IPS DF 4.7 (cell line): ENCODE data around the gene HOXA10.

Source experiments
- DNase-seq: peaks from one replicate; pipeline ENCODE4 v3.0.0-alpha.2; 2013; ENCODE audit warnings: low spot score; ENCODE audit errors: extremely low read depth

The HOXA10 gene

GRCh38 chr7:27203964-27204594, 30.0 kb upstream of the HOXA10 start:
- no peak for DNase-seq

- no peak for DNase-seq
Measured at GRCh38 chr7:27203365-27203953, 29.3 kb upstream of the HOXA10 start.

DNA sequence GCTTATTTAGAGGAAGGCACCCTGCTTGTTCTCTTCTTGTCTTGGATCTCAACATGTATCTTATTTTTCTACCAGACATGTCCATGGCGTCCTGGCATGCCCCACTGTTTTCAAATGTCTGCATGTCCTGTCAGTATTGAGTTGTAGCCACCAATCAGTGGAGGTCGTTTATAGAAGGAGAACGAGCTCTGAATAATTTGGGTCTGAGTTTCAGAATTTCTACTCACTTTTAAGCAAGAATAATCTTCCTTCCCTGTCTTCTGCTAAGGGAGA, 28.7 kb upstream of the HOXA10 start:
- DNase-seq, result no peak

GRCh38 chr7:27202018-27202861, 28.1 kb upstream of the HOXA10 start:
- no peak for DNase-seq

DNA sequence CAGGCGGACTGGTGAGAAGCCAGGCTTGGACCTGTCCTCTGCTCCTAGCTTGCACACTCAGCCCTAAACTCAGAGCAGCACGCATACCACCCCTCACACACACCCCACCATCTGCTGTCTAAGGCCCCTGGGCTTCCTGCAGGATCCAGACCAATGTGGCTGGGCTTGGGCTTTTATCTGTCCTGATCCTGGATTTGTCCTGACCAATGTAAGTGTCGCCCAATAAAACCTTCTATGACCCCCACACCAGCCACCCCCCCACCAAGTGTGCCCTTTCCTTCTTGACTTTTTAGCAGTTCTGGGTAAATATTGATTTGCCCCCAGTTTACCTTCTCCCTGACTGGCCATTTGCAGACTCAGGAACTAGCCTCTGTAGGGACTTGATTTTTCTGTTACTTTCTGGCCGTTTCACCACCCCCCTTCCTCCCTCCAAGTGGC, 27.5 kb upstream of the HOXA10 start:
- DNase-seq, result no peak

- no peak for DNase-seq
Measured at GRCh38 chr7:27200761-27201579, 26.9 kb upstream of the HOXA10 start.

DNA sequence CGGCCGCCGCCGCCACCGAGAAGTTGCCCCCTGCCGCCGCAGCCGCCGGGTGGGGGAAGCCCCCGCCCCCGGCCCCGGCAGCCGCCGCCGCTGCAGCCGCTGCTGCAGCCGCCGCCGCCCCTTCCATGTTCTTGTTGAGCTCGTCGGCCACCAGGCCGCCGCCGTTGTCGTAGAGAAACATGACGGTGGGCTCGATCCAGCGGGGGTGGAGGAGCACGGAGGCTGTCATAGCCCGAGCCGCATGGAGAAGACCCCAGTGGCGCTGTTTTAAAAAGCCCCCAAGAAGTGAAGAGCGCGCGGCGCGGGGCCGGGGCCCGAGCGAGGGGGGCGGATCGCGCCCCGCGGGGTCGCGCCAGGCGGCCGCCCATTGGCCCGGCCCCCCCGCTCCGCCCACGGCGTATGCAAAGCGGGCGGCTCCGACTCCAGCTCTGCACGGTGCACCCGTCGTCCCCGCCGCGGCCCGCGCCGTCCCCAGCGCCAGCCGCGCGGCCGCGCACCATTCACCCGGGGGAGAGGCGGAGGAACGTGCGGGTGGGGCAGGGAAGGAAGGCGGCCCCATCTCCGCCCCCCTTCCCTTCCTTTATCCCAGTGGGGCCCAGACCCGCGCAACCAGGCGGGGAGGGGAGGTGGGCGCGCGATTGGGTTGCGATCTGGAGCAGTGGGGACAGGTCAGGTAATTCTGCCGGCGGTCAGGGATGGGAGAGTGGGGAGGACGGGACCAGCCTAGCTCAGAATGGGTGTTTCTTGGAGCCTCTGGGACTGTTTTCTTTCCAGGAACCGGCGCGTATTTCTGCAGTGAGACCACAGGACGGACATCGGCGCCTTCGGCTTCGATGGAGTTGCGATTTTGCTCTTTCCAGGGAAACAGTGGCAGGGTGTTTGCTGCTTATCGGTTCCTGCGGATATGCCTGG, 26.0 kb upstream of the HOXA10 start, which contains the start of gene HOXA13:
HOXA13 (minus strand) TSS at position 243 of the 912 bp plus-strand sequence; CDS start at position 229, 14 bp downstream.
- DNase-seq, result no peak

GRCh38 chr7:27198871-27199801, 25.0 kb upstream of the HOXA10 start:
- no peak for DNase-seq

- DNase-seq, result no peak
Measured at GRCh38 chr7:27198138-27198841, 24.2 kb upstream of the HOXA10 start.

- no peak for DNase-seq
Measured at GRCh38 chr7:27197137-27198042, 23.3 kb upstream of the HOXA10 start.

- no peak for DNase-seq
Measured at GRCh38 chr7:27196287-27196767, 22.2 kb upstream of the HOXA10 start.

DNA sequence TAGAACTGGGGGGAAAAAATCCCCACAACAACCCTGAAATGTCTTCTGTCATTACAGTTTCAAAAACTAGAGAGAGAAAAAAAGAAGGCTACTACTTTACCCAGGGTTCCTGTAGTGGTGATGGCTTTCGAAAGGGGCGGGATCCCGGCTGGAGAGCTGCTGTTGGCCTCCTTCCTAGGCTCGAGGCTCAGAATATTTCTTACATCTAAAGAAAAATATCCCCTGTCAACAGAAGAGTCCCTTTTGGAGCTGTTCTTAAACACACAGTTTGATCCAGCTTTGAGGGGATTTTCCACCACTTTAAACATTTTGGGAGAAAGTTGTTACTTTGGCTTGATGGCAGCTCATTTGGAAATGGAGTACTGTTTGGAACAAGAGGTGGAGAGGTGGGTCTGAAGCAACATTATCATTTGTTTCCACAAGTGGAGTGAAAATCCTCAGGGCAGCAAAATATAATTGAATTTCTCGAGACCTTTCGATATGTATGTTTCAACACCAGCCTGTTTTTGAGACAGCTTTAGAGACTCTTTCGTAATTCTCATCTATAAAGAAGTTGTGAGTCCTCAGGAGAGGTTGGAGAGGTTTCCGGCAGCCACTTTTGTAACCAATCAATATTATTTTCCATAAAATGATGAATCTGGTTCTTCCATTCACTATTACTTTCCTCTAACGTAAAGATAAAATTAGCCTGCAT, 20.7 kb upstream of the HOXA10 start:
- no peak for DNase-seq

DNA sequence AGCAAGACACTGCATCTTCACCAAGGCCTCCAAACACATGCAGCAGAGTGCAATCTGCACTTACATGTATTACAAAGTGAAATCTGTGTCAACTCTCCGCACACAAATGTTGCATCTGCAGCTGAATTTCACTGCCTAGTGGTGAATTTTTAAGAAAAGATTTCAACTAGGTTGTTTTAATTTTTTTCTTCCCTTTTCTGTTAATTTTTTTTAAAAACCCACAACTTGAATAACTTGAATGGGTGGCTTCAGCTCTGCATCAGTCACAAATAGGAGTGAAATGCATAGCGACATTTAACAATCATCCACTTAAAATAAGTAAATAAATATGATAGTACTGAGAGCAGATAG, 19.9 kb upstream of the HOXA10 start:
- DNase-seq, result no peak

- DNase-seq, result no peak
Measured at GRCh38 chr7:27193335-27194001, 19.3 kb upstream of the HOXA10 start.

GRCh38 chr7:27192546-27193334, 18.6 kb upstream of the HOXA10 start:
- no peak for DNase-seq
